GM12865 (cell line): ENCODE measurements around the gene CCL11.

Experiments used
- DNase-seq: peaks from one replicate; pipeline ENCODE4 v3.0.0; 2010; ENCODE audit warnings: low read depth
- H3K4me3 ChIP-seq: 2 replicates; pipeline ENCODE4 v1.5.1; 2011; ENCODE audit warnings: mild to moderate bottlenecking, low read depth, low read length, control low read depth
- TF ChIP-seq, protein P1 (sequence below): IDR thresholded peaks from 2 replicates; pipeline ENCODE4 v1.5.1; 2011; ENCODE audit warnings: low read length, control low read depth, low read depth, inconsistent platforms; ENCODE audit not compliant: insufficient read depth; ENCODE audit errors: missing control alignments

CCL11 gene

DNA sequence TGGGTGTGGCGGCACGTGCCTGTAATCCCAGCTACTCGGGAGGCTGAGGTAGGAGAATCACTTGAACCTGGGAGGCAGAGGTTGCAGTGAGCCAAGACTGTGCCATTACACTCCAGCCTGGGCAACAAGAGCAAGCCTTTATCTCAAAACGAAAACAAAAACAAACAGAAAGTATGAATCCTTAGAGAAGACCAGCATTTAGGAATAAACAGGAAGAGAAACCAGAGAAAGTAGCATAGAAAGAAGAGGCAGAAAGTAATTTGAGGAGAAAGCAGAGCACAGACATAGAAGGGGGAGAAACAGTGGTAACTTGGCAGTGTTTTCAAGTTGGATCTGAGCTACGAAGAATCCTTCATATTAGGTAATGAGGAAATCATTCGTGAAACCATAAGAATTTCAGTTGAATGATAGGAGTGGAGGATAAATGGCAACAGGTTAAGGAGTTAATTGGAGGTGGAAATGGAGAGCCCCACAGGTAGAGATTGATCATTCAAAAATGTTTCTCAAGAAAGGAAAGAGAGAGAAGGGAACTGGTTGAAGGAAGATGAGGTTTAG lies 40.1 kb upstream of the CCL11 start:
- no peak for DNase-seq
- TF ChIP-seq, protein P1, sequence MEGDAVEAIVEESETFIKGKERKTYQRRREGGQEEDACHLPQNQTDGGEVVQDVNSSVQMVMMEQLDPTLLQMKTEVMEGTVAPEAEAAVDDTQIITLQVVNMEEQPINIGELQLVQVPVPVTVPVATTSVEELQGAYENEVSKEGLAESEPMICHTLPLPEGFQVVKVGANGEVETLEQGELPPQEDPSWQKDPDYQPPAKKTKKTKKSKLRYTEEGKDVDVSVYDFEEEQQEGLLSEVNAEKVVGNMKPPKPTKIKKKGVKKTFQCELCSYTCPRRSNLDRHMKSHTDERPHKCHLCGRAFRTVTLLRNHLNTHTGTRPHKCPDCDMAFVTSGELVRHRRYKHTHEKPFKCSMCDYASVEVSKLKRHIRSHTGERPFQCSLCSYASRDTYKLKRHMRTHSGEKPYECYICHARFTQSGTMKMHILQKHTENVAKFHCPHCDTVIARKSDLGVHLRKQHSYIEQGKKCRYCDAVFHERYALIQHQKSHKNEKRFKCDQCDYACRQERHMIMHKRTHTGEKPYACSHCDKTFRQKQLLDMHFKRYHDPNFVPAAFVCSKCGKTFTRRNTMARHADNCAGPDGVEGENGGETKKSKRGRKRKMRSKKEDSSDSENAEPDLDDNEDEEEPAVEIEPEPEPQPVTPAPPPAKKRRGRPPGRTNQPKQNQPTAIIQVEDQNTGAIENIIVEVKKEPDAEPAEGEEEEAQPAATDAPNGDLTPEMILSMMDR, result no peak

DNA sequence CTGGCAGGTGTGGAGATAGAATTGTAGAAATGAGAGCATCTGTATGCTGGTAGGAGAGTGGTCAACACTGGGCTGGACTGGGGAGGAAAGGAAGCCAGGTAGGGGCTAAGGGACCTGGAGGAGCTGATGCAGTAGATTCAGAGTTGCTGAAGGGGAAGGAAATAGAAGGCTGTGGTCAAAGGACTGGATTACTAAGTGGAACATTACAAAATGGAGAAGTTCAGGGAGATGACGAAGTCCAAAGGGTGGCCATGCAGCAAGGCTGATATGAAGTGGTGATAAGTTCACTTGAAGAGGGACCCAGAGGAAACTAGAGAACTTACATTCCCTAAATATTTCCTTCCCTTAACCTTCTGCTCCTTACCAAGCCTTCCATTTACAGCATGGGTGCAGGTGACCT lies 39.1 kb upstream of the CCL11 start:
- H3K4me3 ChIP-seq, result no peak overlapping the region
- TF ChIP-seq, protein P1, result no peak
- no peak for DNase-seq

More for the DNA sequence above, 40.1 kb upstream of the CCL11 start:
- no peak overlapping the region for H3K4me3 ChIP-seq

GRCh38 chr17:34246881-34247280 lies 38.7 kb upstream of the CCL11 start:
- TF ChIP-seq, protein P1, result no peak
- no peak for DNase-seq
- no peak overlapping the region for H3K4me3 ChIP-seq

DNA sequence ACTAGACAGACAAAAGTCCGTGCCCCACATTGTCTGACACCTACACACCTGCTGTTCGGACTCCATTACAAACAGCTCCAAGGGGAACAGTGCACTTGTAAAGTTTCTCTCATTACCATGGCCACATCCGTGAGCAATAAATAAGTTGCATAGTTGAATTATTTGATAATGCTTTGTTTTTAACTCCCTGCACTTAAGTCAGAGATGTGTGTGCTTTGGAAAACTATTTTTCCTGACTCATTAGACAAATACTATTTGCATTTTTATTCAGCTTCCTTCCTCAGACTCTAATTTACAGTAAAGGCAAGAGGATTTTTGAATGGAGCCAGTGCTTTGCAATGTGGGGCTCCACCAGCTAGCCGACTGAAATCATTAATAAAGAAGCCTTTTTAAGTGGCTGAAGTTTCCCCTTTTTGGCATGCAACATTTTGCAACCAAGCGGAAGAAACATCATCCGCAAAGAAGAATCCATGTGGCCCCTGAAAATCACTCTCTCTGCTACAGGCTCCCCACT lies 37.0 kb upstream of the CCL11 start:
- H3K4me3 ChIP-seq, result no peak overlapping the region
- DNase-seq, result no peak
- TF ChIP-seq, protein P1, result no peak

DNA sequence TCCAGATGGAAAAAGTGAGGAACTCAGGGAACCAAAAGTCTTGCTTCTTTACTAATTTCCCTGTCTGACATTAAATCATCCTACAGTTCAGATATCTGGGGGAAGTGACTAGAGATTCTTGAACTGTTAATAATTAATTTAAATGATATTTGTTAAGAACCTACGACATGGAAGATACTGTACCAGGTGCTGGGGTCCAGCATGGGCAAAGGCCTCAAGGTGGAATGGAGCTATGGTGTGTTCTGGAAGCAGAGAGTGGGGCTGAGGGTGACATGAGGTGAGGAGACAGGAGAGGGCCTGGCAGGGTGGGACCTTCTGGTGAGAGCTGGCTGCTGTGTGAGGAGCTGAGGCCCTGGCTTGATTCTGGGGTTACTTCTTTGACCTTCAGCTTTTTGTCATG lies 36.5 kb upstream of the CCL11 start:
- TF ChIP-seq, protein P1, result no peak
- H3K4me3 ChIP-seq, result no peak overlapping the region
- no peak for DNase-seq

DNA sequence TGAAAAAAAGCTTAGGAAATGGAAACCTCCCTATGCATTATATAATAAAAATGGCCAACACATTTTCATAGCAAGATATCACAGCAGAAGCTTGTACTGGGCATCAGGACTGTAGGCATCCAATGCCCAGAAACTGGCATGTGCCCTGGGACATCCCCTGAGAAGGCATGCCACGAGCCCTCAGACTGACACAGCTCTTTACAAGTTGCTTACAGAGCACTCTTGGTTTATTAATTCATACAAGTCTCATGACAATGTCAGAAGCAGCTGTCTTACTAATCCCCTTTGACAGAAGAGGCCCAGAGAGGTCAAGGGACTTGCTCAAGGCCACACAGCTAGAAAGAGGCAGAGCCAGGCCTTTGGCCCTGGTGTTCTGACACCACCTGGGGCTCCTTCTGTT lies 36.1 kb upstream of the CCL11 start:
- no peak overlapping the region for H3K4me3 ChIP-seq
- no peak for DNase-seq
- TF ChIP-seq, protein P1, result no peak

- DNase-seq, result no peak
- TF ChIP-seq, protein P1, result no peak
- H3K4me3 ChIP-seq, result no peak overlapping the region
Observed at GRCh38 chr17:34251186-34251585, 34.4 kb upstream of the CCL11 start.
